Sigmoid colon (tissue), 7 donors: ENCODE measurements around the gene CEND1. TPM values are rescaled to one million over a fixed set of nuclear protein-coding genes. Genes with fewer than 3 reads are reported as not detected.

ENCODE experiments used
- DNase-seq: peaks from one replicate; pipeline ENCODE4 v3.0.0-alpha.2; 2019
- H3K27ac ChIP-seq, 4 donors: fragments of 200-600 bp; sonication (generic); one replicate each; pipeline ENCODE4 v1.5.1; 2016 to 2019; ENCODE audit warnings: mild to moderate bottlenecking in 1 of 4
- H3K27me3 ChIP-seq, 3 donors: fragments of 200-600 bp; sonication (generic); one replicate each; pipeline ENCODE4 v1.5.1; 2019; ENCODE audit warnings: mild to moderate bottlenecking in 1 of 3
- H3K36me3 ChIP-seq, 4 donors: fragments of 200-600 bp; sonication (generic); one replicate each; pipeline ENCODE4 v1.5.1; 2016 to 2019
- H3K4me1 ChIP-seq, 4 donors: fragments of 200-600 bp; sonication (generic); one replicate each; pipeline ENCODE4 v1.5.1; 2017 to 2019
- H3K4me3 ChIP-seq, 4 donors: fragments of 200-600 bp; sonication (generic); one replicate each; pipeline ENCODE4 v1.5.1; 2017 to 2019; ENCODE audit warnings: mild to moderate bottlenecking in 2 of 4, moderate library complexity in 1 of 4
- H3K9me3 ChIP-seq, 4 donors: fragments of 200-600 bp in 3 of 4; sonication (generic) in 3 of 4; one replicate each; pipeline versions ENCODE4 v1.5.1 to v1.6.1; 2013 to 2019
- CTCF ChIP-seq, 4 experiments: fragments of 450-650 bp in 3 of 4; fragments of 200-600 bp in 1 of 4; IDR thresholded peaks; one replicate each; pipeline ENCODE4 v1.5.1; 2016 to 2019; ENCODE audit warnings: antibody characterized with exemption in 4 of 4, mild to moderate bottlenecking in 3 of 4, moderate library complexity in 2 of 4
- EP300 ChIP-seq, 4 donors: sonication (generic); formaldehyde crosslinking; IDR thresholded peaks; one replicate each; pipeline ENCODE4 v1.6.1; 2017; ENCODE audit warnings: antibody characterized with exemption in 4 of 4
- POLR2A ChIP-seq, 2 donors: fragments of 450-650 bp; IDR thresholded peaks; one replicate each; pipeline ENCODE4 v1.6.1; 2016; ENCODE audit warnings: antibody characterized with exemption in 2 of 2, mild to moderate bottlenecking in 2 of 2, moderate library complexity in 2 of 2
- POLR2AphosphoS5 ChIP-seq, 4 donors: sonication (generic); formaldehyde crosslinking; IDR thresholded peaks; one replicate each; pipeline ENCODE4 v1.6.1; 2017; ENCODE audit warnings: antibody characterized with exemption in 4 of 4
- WGBS, 2 donors: extraction: QIAGEN DNeasy Blood & Tissue Kit; methylation state at CpG; one replicate each; pipeline ENCODE4 v1.1.7; 2013; 5-methylcytosine and 5-hydroxymethylcytosine counted together
- intact Hi-C: fragments of 100-400 bp; cut with DNase I; formaldehyde crosslinking; loops from one replicate; pipeline ENCODE4 v1.15.1; 2023
- polyA plus RNA-seq, 3 donors: library from polyadenylated mRNA; stranded (reverse); fragments of 200-250 nt; gene quantifications; one replicate each; pipeline ENCODE4 v1.2.3, GENCODE V29; 2013
- total RNA-seq, 4 donors: library from RNA; depleted of rRNA; stranded (reverse); fragments of >200 nt; gene quantifications; one replicate each; pipeline ENCODE4 v1.1.0, GENCODE V29; 2016
- donor health status: healthy with polysubstance abuse.
- donor health status: Bipolar disorder and iron deficiency.
- donor health status: healthy.

Gene CEND1
- total and polyA plus RNA-seq, 7 donors = 1.8 to 3.6 (median 2.2) TPM; not detected in 2

GRCh38 chr11:810040-810567, 20.2 kb upstream of the CEND1 start:
- TF ChIP-seq POLR2A (IDR thresholded peaks at IDR 0.05) (peak in 1 of 2 donors; percentile 61), CTCF (IDR thresholded peaks at IDR 0.05) (no peak)
- DNase-seq = no peak
- H3K4me3 ChIP-seq = peak overlapping the region; percentile 73 to 99 (median 93)
- no peaks in the 10 kb centered on the region for H3K9me3 ChIP-seq
- H3K4me1 ChIP-seq = peaks cover 0 to 34% (median 29%) of the 10 kb centered on the region in 4 donors
- 0% methylated on average over 55 of the region's 55 CpGs for WGBS, 2 donors
- intact Hi-C loops = no loop called here
- no peaks in the 10 kb centered on the region for H3K27me3 ChIP-seq
- peaks cover 22 to 39% (median 24%) of the 10 kb centered on the region in 4 donors for H3K36me3 ChIP-seq
- peak overlapping the region; percentile 91 to 97 (median 94) for H3K27ac ChIP-seq

- H3K36me3 ChIP-seq = peaks cover 22 to 33% (median 23%) of the 10 kb centered on the region in 4 donors
- H3K4me3 ChIP-seq = peak within 1 kb of the TSS; percentile 73 to 99 (median 93)
- no peak for TF ChIP-seq CTCF (IDR thresholded peaks at IDR 0.05)
- TF ChIP-seq POLR2A (IDR thresholded peaks at IDR 0.05) = peak; percentile 90 to 91
- peak in 2 of 4 donors; percentile 10 to 21 for TF ChIP-seq EP300 (IDR thresholded peaks at IDR 0.05)
- peak; percentile 96 to 99 (median 97) for TF ChIP-seq POLR2AphosphoS5 (IDR thresholded peaks at IDR 0.05)
- no peaks in the 10 kb centered on the region for H3K27me3 ChIP-seq
- intact Hi-C loops = loop anchor here (1.0 kb wide), 1 partner anchor 12 kb away; no protein-coding TSS in a partner anchor
- peak; percentile 99 for DNase-seq
- no peaks in the 10 kb centered on the region for H3K9me3 ChIP-seq
- peaks cover 0 to 39% (median 35%) of the 10 kb centered on the region in 4 donors for H3K4me1 ChIP-seq
- H3K27ac ChIP-seq = peak within 1 kb of the TSS; percentile 91 to 97 (median 94)
- 0 to 1% methylated on average over 81 of the region's 81 CpGs for WGBS, 2 donors
These were observed 19.6 kb upstream of the CEND1 start, which contains the start of gene RPLP2 for GRCh38 chr11:809287-810039. TSS of gene RPLP2 (plus strand) at chr11:809967. CDS start at chr11:810235, 268 bp downstream.

- H3K9me3 ChIP-seq = no peaks in the 10 kb centered on the region
- DNase-seq = peak; percentile 93
- H3K4me1 ChIP-seq = peaks cover 0 to 47% (median 43%) of the 10 kb centered on the region in 4 donors
- intact Hi-C loops = loop anchor here (1.0 kb wide), 1 partner anchor 11 kb away; no protein-coding TSS in a partner anchor
- peaks cover 19 to 25% (median 23%) of the 10 kb centered on the region in 4 donors for H3K36me3 ChIP-seq
- 24 to 29% methylated on average over 36 of the region's 36 CpGs for WGBS, 2 donors
- H3K27ac ChIP-seq = peak overlapping the region; percentile 91 to 97 (median 94)
- TF ChIP-seq POLR2AphosphoS5 (IDR thresholded peaks at IDR 0.05) (no peak), CTCF (IDR thresholded peaks at IDR 0.05) (no peak), POLR2A (IDR thresholded peaks at IDR 0.05) (no peak), EP300 (IDR thresholded peaks at IDR 0.05) (no peak)
- no peaks in the 10 kb centered on the region for H3K27me3 ChIP-seq
- H3K4me3 ChIP-seq = peak overlapping the region; percentile 73 to 99 (median 93)
These were observed 18.8 kb upstream of the CEND1 start for GRCh38 chr11:808427-809286.

GRCh38 chr11:804599-804964, 14.7 kb upstream of the CEND1 start:
- intact Hi-C loops = no loop called here
- 2 to 3% methylated on average over 18 of the region's 18 CpGs for WGBS, 2 donors
- TF ChIP-seq CTCF (IDR thresholded peaks at IDR 0.05) (no peak), POLR2A (IDR thresholded peaks at IDR 0.05) (no peak), EP300 (IDR thresholded peaks at IDR 0.05) (no peak)
- no peak for DNase-seq
- Histone ChIP-seq H3K36me3 (peaks cover 0 to 32% (median 1%) of the 10 kb centered on the region in 4 donors), H3K4me1 (peaks cover 0 to 34% (median 28%) of the 10 kb centered on the region in 4 donors), H3K4me3 (peak overlapping the region; percentile 36 to 69 (median 58)), H3K27ac (peak overlapping the region; percentile 82 to 93 (median 88)), H3K27me3 (no peaks in the 10 kb centered on the region), H3K9me3 (no peaks in the 10 kb centered on the region)
